Activated naive CD8-positive, alpha-beta T cell (primary cell): ENCODE results near the gene FGF1.

Experiments
- H3K27ac Mint-ChIP-seq: one replicate; pipeline ENCODE4 v1.8.0; 2021; ENCODE audit warnings: mixed read lengths
- H3K27me3 Mint-ChIP-seq: one replicate; pipeline ENCODE4 v1.8.0; 2021; ENCODE audit warnings: mixed read lengths
- H3K36me3 Mint-ChIP-seq: one replicate; pipeline ENCODE4 v1.8.0; 2021; ENCODE audit warnings: mixed read lengths
- H3K4me1 Mint-ChIP-seq: one replicate; pipeline ENCODE4 v1.8.0; 2021; ENCODE audit warnings: low read depth, mixed read lengths
- H3K4me3 Mint-ChIP-seq: one replicate; pipeline ENCODE4 v1.8.0; 2021; ENCODE audit warnings: mild to moderate bottlenecking, mixed read lengths
- H3K9me3 Mint-ChIP-seq: one replicate; pipeline ENCODE4 v1.8.0; 2021; ENCODE audit warnings: low read depth, mixed read lengths

Gene FGF1

DNA sequence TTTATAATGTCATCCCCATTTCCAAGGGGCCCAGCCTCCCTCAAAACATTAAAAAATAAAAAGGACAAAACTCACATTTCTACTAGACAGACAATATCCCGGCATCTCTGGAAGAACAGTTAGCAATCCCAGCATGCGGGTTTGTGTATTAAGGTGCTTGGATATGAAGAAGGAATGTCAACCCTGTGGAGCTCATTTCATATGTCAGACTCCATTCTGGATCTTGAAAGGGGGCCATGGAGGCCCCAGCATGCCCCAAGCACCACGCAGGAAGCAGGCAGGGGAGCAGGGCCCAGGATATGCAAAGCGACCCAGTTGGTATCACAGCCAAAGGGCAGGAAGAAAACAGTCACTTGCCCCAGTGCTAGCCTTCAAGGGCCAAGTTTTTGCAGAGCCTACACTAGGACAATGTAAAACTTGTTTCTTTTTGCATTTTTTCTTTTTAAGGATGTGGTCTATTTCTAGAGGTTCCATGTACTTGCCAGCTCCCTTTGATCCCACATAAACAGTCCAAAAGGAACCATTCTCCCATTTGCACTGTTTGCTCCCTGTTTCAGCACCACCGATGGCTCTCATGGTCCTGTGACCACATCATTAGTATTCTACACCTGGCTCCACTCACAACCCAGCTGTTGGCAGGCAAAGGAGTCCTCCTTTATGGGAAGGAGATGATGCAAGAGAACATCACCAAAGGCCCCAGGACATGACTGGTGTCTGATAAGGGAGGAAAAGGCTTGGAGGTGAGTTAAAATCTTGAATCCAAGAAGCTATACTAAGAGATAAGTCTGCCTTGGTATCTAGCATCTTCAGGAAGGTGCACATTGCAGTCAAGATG lies 58.3 kb downstream of the FGF1 start:
- Mint-ChIP-seq H3K27ac (no peak overlapping the region), H3K4me1 (no peaks in the 10 kb centered on the region), H3K9me3 (no peaks in the 10 kb centered on the region)

DNA sequence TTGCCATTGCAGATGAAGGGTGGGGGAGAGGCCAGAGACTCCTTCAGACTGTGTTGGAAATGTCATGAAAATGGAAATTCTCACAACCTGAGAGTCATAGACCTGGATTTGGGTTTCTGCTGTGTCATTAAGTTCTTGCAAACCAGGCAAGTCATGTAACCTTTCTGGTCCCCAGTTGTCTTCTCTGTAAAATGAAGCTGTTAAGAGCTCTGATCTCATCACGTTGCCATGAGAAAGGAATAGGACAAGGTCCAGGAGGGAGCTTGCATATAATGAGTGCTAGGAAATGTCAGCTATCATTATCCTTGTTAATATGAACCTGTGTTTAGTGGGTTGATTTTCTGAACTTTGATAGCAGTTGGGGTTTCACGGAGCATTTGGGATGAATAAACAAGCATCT lies 59.1 kb downstream of the FGF1 start:
- no peaks in the 10 kb centered on the region for H3K36me3 Mint-ChIP-seq
- no peaks in the 10 kb centered on the region for H3K9me3 Mint-ChIP-seq
- no peak overlapping the region for H3K27ac Mint-ChIP-seq
- peaks cover 2% of the 10 kb centered on the region for H3K27me3 Mint-ChIP-seq
- H3K4me3 Mint-ChIP-seq = no peak overlapping the region
- no peaks in the 10 kb centered on the region for H3K4me1 Mint-ChIP-seq

More for the DNA sequence above, 58.3 kb downstream of the FGF1 start:
- no peak overlapping the region for H3K4me3 Mint-ChIP-seq
- H3K27me3 Mint-ChIP-seq = peaks cover 2% of the 10 kb centered on the region
- H3K36me3 Mint-ChIP-seq = no peaks in the 10 kb centered on the region

DNA sequence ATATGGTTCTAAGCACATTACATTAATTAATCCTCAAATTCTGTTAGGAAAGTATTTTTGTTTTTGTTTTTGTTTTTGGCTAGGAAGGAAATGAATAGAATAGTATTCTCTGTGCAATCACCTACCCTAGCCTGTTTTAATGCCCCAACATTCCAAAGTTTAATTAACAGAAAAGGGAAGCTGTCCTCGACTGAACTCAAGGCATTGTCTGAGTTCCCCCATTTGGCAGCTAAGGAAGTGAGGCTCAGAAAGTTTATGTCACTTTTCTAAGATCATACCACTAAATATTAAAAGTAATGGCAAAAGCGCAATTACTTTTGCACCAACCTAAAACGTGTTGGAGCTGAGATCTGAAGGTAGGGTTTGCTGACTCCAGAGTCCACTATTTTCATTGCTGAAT lies 59.8 kb downstream of the FGF1 start:
- H3K9me3 Mint-ChIP-seq = no peaks in the 10 kb centered on the region
- H3K36me3 Mint-ChIP-seq = no peaks in the 10 kb centered on the region
- no peak overlapping the region for H3K27ac Mint-ChIP-seq
- peaks cover 2% of the 10 kb centered on the region for H3K27me3 Mint-ChIP-seq
- H3K4me3 Mint-ChIP-seq = no peak overlapping the region
- no peaks in the 10 kb centered on the region for H3K4me1 Mint-ChIP-seq

DNA sequence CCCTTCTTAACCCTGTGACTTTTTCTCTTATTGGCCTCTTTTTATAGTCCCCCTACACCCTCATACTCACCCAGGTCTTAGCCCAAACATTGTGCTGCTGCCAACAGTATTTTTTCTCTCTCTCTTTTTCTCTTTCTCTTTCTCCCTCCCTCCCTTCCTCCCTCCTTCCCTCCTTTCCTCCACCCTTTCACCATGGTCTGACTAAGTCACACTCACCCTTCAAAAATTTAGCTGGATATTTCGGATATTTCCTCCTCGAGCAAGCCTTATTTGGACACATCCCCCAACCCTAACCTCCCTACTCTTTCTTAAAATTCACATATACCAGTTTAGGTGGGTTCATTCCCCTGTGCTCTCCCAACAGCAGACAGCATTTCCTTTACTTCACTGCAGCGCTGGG lies 64.7 kb downstream of the FGF1 start:
- Mint-ChIP-seq H3K36me3 (no peaks in the 10 kb centered on the region), H3K27ac (no peak overlapping the region), H3K4me3 (no peak overlapping the region)

DNA sequence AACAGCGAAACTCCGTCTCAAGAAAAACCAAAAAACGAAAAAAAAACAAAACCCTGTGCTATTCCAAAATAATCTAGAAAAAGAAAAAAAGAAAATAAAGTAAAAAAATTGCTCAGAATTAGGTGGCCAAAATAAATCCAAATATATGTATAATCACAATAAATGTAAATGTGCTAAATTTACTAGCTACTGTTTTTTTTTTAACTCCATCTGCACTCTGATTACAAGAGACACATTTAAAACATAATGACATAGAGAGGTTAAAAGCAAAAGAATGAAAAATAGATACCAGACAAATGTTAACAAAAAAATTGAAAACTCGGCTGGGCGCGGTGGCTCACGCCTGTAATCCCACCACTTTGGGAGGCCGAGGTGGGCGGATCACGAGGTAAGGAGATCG lies 66.1 kb downstream of the FGF1 start:
- H3K27ac Mint-ChIP-seq = no peak overlapping the region
- no peaks in the 10 kb centered on the region for H3K36me3 Mint-ChIP-seq
- H3K9me3 Mint-ChIP-seq = no peaks in the 10 kb centered on the region
- H3K4me3 Mint-ChIP-seq = no peak overlapping the region
- peaks cover 10% of the 10 kb centered on the region for H3K4me1 Mint-ChIP-seq
- H3K27me3 Mint-ChIP-seq = peaks cover 1% of the 10 kb centered on the region

More for the DNA sequence above, 64.7 kb downstream of the FGF1 start:
- no peaks in the 10 kb centered on the region for H3K27me3 Mint-ChIP-seq
- peaks cover 10% of the 10 kb centered on the region for H3K4me1 Mint-ChIP-seq
- no peaks in the 10 kb centered on the region for H3K9me3 Mint-ChIP-seq

DNA sequence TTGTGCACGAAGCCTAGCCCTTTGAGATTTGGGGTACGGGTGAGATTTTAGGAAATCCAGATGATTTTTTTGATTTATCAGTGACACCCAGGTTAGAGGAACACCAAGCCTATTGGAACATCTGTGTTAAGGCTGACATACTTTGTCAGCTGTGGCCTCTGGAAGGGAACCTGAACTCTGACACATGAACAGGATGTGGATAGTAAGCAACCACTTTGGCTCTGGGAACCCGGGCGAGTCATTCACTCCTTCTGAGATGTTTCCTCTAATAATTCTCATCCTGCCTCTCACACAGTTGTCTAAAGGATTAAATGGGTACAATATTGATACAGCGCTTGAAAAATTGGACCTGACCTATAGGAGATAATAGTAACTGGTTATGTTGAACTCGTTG lies 67.8 kb downstream of the FGF1 start:
- Mint-ChIP-seq H3K27me3 (peaks cover 1% of the 10 kb centered on the region), H3K36me3 (no peaks in the 10 kb centered on the region), H3K4me1 (peaks cover 10% of the 10 kb centered on the region), H3K9me3 (no peaks in the 10 kb centered on the region), H3K4me3 (no peak overlapping the region), H3K27ac (no peak overlapping the region)

DNA sequence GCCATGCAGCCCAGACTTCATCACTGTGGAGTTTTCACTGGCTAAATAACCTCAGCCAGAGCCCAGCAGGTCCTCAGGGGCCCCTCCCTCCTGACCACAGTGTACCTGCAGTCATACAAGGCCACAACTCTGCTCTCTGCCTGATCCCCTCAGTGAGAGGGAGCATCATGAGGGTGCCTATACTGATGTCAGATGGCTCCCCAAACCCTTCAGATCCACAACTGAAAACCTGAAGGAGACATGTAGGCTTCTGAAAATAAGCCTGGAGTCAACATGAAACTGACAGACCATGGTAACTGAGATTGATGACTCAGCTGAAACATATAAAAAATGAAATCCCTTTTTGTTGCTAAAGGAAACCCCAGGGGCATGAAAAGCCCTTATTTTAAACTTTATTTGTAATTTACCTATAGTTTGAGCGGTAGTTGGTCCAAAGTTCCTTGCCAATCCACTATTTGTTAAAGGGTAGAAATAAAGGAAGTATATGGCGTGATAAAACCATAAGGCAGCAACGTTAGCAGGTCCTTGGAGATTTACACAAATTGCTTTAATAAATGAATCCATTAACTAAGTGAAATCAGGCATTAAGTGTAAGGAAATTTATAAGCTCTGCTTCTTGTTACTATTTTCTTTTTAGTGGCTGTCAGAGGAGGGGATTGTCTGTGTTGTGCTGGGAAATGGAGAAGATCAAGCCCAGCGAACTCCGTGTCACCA lies 68.3 kb downstream of the FGF1 start:
- H3K27ac Mint-ChIP-seq = no peak overlapping the region

DNA sequence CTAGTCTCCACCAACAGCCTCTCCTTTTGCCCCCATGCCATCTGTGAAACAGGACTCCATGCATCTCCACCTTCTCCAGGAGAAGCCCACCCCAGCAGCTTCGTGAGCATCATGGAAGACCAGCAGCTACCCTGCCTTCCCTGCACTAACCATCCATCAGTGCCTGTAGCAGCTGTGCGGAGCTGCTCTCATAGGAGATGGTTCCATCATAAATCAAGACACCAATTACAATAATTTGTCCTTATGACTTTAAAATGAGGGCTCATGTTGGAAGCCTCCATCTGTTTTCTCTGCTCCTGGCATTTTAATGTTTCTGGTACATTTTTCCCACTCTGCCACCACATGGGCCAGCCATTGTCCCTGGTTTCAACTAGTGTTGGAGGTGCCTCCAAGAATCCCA lies 69.9 kb downstream of the FGF1 start:
- H3K4me3 Mint-ChIP-seq = no peak overlapping the region
- no peaks in the 10 kb centered on the region for H3K36me3 Mint-ChIP-seq

More for the DNA sequence above, 68.3 kb downstream of the FGF1 start:
- H3K9me3 Mint-ChIP-seq = no peaks in the 10 kb centered on the region
- no peaks in the 10 kb centered on the region for H3K36me3 Mint-ChIP-seq
- peaks cover 10% of the 10 kb centered on the region for H3K4me1 Mint-ChIP-seq
- H3K27me3 Mint-ChIP-seq = peaks cover 6% of the 10 kb centered on the region
- H3K4me3 Mint-ChIP-seq = no peak overlapping the region

DNA sequence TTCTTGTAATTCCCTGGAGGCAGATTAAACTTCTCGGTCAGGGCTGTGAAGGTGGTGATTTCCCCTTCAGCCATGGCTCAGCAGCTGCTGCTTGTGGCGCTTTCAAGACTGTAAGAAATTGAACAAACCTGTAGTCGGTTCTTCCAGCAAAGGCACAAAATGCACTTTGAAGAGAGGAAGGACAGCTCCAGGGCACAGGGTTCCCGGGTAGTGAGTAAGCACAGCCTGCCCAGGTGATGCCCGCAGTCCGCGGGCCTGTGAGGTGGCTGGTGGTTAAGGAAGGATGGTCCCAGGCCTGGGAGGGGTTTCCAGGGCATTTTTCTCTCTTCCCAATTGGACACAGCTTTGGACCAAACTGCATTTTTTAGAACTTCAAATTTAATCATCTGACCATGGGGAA lies 71.8 kb downstream of the FGF1 start:
- Mint-ChIP-seq H3K9me3 (no peaks in the 10 kb centered on the region), H3K36me3 (no peaks in the 10 kb centered on the region), H3K4me1 (peaks cover 10% of the 10 kb centered on the region), H3K4me3 (no peak overlapping the region), H3K27ac (no peak overlapping the region), H3K27me3 (peaks cover 10% of the 10 kb centered on the region)

More for the DNA sequence above, 69.9 kb downstream of the FGF1 start:
- no peaks in the 10 kb centered on the region for H3K9me3 Mint-ChIP-seq
- peaks cover 10% of the 10 kb centered on the region for H3K4me1 Mint-ChIP-seq
- peaks cover 7% of the 10 kb centered on the region for H3K27me3 Mint-ChIP-seq
- no peak overlapping the region for H3K27ac Mint-ChIP-seq

DNA sequence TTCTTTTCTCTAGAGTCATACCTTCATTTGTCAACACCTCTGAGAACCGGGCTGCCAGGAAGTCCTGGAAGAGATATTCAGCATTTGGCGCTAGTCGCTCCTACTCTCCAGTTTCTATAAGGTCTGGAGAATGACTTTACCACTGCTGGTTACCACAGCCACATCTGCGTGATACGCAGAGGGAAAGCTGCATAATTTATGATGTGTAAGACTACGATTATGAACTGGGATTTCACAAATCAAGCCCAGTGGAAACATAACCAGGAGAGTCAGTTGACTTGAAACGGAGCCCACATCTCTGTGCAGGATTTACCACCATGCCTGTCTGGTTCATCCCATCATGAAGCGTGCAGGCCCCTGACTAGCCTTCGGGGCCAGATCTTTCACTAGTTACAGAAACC lies 72.6 kb downstream of the FGF1 start:
- Mint-ChIP-seq H3K36me3 (no peaks in the 10 kb centered on the region), H3K27ac (no peak overlapping the region), H3K4me3 (no peak overlapping the region), H3K27me3 (peaks cover 10% of the 10 kb centered on the region), H3K9me3 (no peaks in the 10 kb centered on the region), H3K4me1 (peaks cover 10% of the 10 kb centered on the region)

DNA sequence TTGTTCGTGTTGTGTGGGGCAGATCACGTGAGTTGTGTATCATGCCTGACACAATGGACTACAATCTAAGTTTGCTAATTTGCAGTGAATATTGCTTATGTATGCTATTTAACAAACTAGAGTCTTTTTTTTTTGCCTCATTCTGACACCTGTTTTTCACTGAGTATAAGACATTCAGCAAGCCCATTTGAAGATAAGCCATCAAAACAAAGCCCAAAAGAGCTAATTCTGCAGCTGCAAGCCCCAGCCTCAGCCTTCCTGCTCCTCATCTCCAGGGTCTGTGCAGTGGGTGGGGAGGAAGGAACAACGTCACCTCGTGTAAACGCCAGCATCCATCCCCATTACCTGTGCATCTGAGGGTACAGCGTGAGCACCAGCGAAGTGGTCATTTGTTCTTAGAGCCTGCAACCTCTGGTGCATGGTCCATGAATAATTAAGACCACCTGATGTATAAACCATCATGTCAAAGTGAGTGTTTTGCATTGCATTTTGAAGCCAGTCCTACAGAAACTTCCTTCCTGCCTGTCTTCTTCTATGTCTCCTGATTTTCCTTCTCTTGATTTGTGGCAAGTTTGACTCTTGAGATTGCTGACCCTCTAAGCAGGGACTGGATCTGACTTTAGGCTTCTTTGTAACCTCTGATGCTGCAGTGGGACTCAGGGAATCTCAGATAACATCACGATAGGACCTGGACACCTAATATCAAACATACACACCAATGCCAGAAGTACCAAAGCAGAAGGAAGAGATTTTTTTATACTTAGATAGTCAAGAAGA lies 73.2 kb downstream of the FGF1 start:
- H3K4me3 Mint-ChIP-seq = no peak overlapping the region
- no peak overlapping the region for H3K27ac Mint-ChIP-seq
- peaks cover 4% of the 10 kb centered on the region for H3K4me1 Mint-ChIP-seq
- H3K36me3 Mint-ChIP-seq = no peaks in the 10 kb centered on the region
- no peaks in the 10 kb centered on the region for H3K9me3 Mint-ChIP-seq
- H3K27me3 Mint-ChIP-seq = peaks cover 10% of the 10 kb centered on the region

DNA sequence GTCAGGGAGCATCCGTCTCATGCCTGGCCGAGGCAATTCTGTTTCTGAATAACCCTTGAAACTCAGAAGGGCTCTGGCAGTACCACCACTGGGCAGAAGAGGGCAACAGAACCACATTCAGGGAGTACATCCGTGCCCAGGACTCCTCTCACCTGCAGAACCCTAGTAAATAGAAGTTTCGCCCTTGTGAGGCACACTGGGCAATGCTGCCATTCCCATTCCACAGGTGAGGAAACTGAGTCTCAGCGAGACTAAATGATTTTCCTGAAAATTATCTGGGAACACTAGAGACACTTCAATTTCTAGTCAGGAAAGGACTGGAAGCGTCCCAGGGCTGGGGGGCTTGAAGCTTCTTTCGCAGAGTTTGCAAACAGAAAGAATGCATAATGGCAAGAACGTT lies 74.7 kb downstream of the FGF1 start:
- Mint-ChIP-seq H3K27me3 (peaks cover 10% of the 10 kb centered on the region), H3K9me3 (no peaks in the 10 kb centered on the region), H3K27ac (no peak overlapping the region), H3K36me3 (no peaks in the 10 kb centered on the region), H3K4me1 (no peaks in the 10 kb centered on the region), H3K4me3 (no peak overlapping the region)

DNA sequence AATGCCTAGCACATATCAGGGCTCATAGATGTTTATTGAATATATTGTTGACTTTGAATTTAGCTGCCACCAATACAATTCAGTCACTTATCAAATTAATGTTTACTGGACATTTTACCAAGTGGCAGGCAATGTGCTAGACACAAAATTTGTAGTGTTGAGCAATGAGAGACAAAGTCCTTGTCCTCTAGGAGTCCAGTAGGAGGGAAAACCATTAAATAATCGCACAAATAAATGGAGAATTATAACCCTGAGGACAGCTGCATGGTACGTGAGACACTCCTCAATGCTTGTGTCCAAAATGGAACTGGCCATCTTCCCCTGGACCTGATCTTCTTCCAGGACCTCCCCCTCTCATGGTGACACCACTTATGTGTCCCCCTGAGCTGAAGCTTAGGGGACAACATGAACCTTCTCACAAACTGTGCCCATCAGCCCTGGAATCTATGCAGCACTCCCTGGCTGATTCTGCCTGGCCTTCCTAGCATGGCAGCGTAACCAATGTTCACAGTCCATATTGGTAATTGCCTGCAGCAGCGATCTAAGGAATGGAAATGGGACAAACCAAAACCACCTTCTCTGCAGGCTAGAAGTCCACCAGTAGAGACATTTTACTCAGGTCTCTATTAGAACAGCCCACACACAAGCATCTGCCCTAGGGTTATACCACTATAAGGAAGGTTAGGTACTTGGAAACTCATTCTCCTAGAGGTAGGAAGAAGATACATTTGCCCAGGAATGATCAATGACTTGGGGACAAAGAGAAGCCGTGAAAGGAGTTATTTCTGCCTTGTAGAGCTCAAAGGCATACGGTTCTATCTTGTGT lies 75.5 kb downstream of the FGF1 start:
- peaks cover 8% of the 10 kb centered on the region for H3K27me3 Mint-ChIP-seq
- H3K4me1 Mint-ChIP-seq = no peaks in the 10 kb centered on the region
- H3K36me3 Mint-ChIP-seq = no peaks in the 10 kb centered on the region
- no peak overlapping the region for H3K27ac Mint-ChIP-seq
- no peak overlapping the region for H3K4me3 Mint-ChIP-seq
- no peaks in the 10 kb centered on the region for H3K9me3 Mint-ChIP-seq

DNA sequence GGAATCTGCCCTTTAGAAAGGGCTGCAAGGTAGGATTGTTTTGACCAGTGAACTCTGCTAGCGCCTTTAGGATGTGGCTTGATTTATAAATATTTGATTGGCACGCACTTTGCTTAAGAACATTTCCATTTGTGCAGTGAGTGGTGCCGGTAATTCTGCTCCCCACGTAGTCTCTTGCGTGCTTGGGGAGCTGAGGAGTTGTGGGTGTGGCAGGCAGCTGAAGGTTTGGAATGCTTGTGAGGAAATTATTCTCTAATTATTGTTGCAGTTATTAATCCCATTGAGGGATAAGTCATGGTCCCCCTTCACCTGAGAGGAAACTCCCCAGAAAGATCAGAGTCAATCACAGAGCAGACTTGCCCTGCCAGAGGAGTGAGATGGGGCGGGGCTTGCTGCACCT lies 76.7 kb downstream of the FGF1 start:
- no peak overlapping the region for H3K4me3 Mint-ChIP-seq
- H3K27ac Mint-ChIP-seq = no peak overlapping the region
- H3K9me3 Mint-ChIP-seq = no peaks in the 10 kb centered on the region
- H3K4me1 Mint-ChIP-seq = no peaks in the 10 kb centered on the region
- H3K36me3 Mint-ChIP-seq = no peaks in the 10 kb centered on the region
- peaks cover 11% of the 10 kb centered on the region for H3K27me3 Mint-ChIP-seq
